Endothelial cell of umbilical vein (primary cell): ENCODE measurements around the gene TSNAX. TPM values are rescaled to one million over a fixed set of nuclear protein-coding genes. Genes with fewer than 3 reads are reported as not detected.

Experiments
- BruUV-seq: library from RNA; stranded (reverse); fragments of 400-500 nt; replicated peaks from 2 replicates; lab custom pipeline; 2021; lab: Mats Ljungman, UMichigan
- CTCF ChIA-PET: fragments of 300-600, 350-600 bp; sonication (Branson Sonifier 250); formaldehyde crosslinking; loops from one replicate; lab custom pipeline; 2021; ENCODE audit warnings: antibody characterized with exemption, inconsistent platforms; lab: Charles Lee
- POLR2A ChIA-PET: fragments of 300-600, 350-600 bp; sonication (Branson Sonifier 250); formaldehyde crosslinking; loops from one replicate; lab custom pipeline; 2021; ENCODE audit warnings: antibody characterized with exemption, inconsistent platforms; lab: Charles Lee
- DNase-seq: peaks from one replicate; pipeline ENCODE4 v3.0.0-alpha.2; 2011; ENCODE audit warnings: low read depth, low spot score
- FAIRE-seq: peaks from 2 replicates; lab custom pipeline; 2011; peaks lifted over from hg19 to GRCh38; lab: Jason Lieb, UNC
- H2AFZ ChIP-seq: 2 replicates; pipeline ENCODE4 v1.6.0; 2012; ENCODE audit warnings: low read depth, low read length, control low read depth, inconsistent platforms
- H3K27ac ChIP-seq: 2 replicates; pipeline ENCODE4 v1.5.1; 2011; ENCODE audit warnings: low read depth, mild to moderate bottlenecking, control low read depth, low read length, moderate library complexity; ENCODE audit not compliant: insufficient read depth
- H3K27me3 ChIP-seq, 2 experiments: 2 replicates each; pipeline versions ENCODE4 v1.6.0 to v1.6.1; 2011; ENCODE audit warnings: low read length in 2 of 2, mixed read lengths in 1 of 2; ENCODE audit not compliant: control insufficient read depth in 2 of 2, insufficient read depth in 2 of 2
- H3K36me3 ChIP-seq, 2 experiments: 2 replicates in 1 of 2; 3 replicates in 1 of 2; pipeline ENCODE4 v1.5.1; 2011; ENCODE audit warnings: low read length in 2 of 2, mild to moderate bottlenecking in 1 of 2, moderate library complexity in 1 of 2; ENCODE audit not compliant: control insufficient read depth in 2 of 2, insufficient read depth in 2 of 2; ENCODE audit errors: extremely low read depth in 1 of 2
- H3K4me1 ChIP-seq: 3 replicates; pipeline ENCODE4 v1.5.1; 2011; ENCODE audit warnings: mild to moderate bottlenecking, low read length; ENCODE audit not compliant: control insufficient read depth, insufficient read depth; ENCODE audit errors: extremely low read depth
- H3K4me2 ChIP-seq: 2 replicates; pipeline ENCODE4 v1.6.1; 2011; ENCODE audit warnings: low read length, control low read depth, mixed read lengths; ENCODE audit not compliant: insufficient read depth
- H3K4me3 ChIP-seq, 3 experiments: fragments of 200-600 bp in 1 of 3; sonication (generic), shearing (Covaris generic) in 1 of 3; replicated peaks in 1 of 3; 2 replicates each; pipeline ENCODE4 v1.5.1; 2011 to 2016; ENCODE audit warnings: control low read depth in 3 of 3, low read length in 3 of 3, mild to moderate bottlenecking in 2 of 3, inconsistent platforms in 1 of 3, low read depth in 1 of 3, moderate library complexity in 1 of 3; ENCODE audit not compliant: insufficient read depth in 1 of 3
- H3K79me2 ChIP-seq: 2 replicates; pipeline ENCODE4 v1.6.0; 2012; ENCODE audit warnings: low read length, inconsistent platforms; ENCODE audit not compliant: control insufficient read depth, insufficient read depth
- H3K9ac ChIP-seq: replicated peaks from 2 replicates; pipeline ENCODE3; 2011; ENCODE audit warnings: low read length, control low read depth; ENCODE audit not compliant: insufficient read depth; ENCODE audit errors: extremely low read depth
- H3K9me1 ChIP-seq: replicated peaks from 3 replicates; pipeline ENCODE4 v1.6.0; 2011; ENCODE audit warnings: mild to moderate bottlenecking, low read length; ENCODE audit not compliant: control insufficient read depth, insufficient read depth; ENCODE audit errors: extremely low read depth
- H3K9me3 ChIP-seq: replicated peaks from 2 replicates; pipeline ENCODE4 v1.5.1; 2012; ENCODE audit warnings: low read length, inconsistent platforms; ENCODE audit not compliant: control insufficient read depth, insufficient read depth
- H4K20me1 ChIP-seq: replicated peaks from 2 replicates; pipeline ENCODE3; 2011; ENCODE audit warnings: mild to moderate bottlenecking, low read length; ENCODE audit not compliant: control insufficient read depth, insufficient read depth; ENCODE audit errors: extremely low read depth
- EZH2 ChIP-seq: IDR thresholded peaks from 2 replicates; pipeline ENCODE4 v1.6.1; 2012; ENCODE audit warnings: borderline replicate concordance, low read depth, mild to moderate bottlenecking, moderate library complexity, low read length, inconsistent platforms; ENCODE audit not compliant: severe bottlenecking
- FOS ChIP-seq: IDR thresholded peaks from 2 replicates; pipeline ENCODE4 v1.6.1; 2011; ENCODE audit warnings: mild to moderate bottlenecking, low read length, moderate library complexity, borderline replicate concordance; ENCODE audit not compliant: insufficient read depth
- GATA2 ChIP-seq: IDR thresholded peaks from 2 replicates; pipeline ENCODE4 v1.7.0; 2011; ENCODE audit warnings: low read depth, mild to moderate bottlenecking, moderate library complexity, mixed read lengths, low read length; ENCODE audit not compliant: insufficient read length, insufficient read depth
- JUN ChIP-seq: IDR thresholded peaks from 2 replicates; pipeline ENCODE4 v1.6.1; 2011; ENCODE audit warnings: borderline replicate concordance, low read depth; ENCODE audit not compliant: insufficient read length, insufficient read depth
- MYC ChIP-seq: IDR thresholded peaks from one replicate; pipeline ENCODE4 v1.6.1; 2011; ENCODE audit warnings: mild to moderate bottlenecking, low read depth, low read length
- POLR2A ChIP-seq: IDR thresholded peaks from 2 replicates; pipeline ENCODE4 v1.6.1; 2012; ENCODE audit warnings: low read depth, mild to moderate bottlenecking, control low read depth, low read length
- POLR2AphosphoS5 ChIP-seq: IDR thresholded peaks from 2 replicates; pipeline ENCODE4 v1.6.1; 2012; ENCODE audit warnings: low read depth, mild to moderate bottlenecking, control low read depth, low read length, moderate library complexity; ENCODE audit not compliant: insufficient read depth
- dilution Hi-C: fragments of 300-500 bp; cut with MboI; formaldehyde crosslinking; loops from one replicate; pipeline ENCODE4 v1.15.0; 2019; ENCODE audit warnings: low sequenced_read_pairs; ENCODE audit not compliant: extremely low pct_ligation_motif_present
- intact Hi-C: fragments of 100-400 bp; cut with micrococcal nuclease; formaldehyde crosslinking; loops from one replicate; pipeline ENCODE4 v1.10.0; 2022
- polyA plus RNA-seq, 4 experiments: library from polyadenylated mRNA; depleted of rRNA in 3 of 4; stranded (reverse) in 3 of 4; unstranded in 1 of 4; fragments of >200 nt; gene quantifications; 2 replicates each; pipeline versions ENCODE4 v1.2.1 to v1.2.3, GENCODE V29; 2011 to 2012; ENCODE audit warnings: missing spikeins in 1 of 4
- total RNA-seq: library from RNA; stranded (reverse); gene quantifications from 2 replicates; pipeline ENCODE4 v1.2.3, GENCODE V29; 2021
- TF ChIP-seq, protein P1 (sequence below), 2 donors: IDR thresholded peaks; 1 replicate in 1 of 2; 2 replicates in 1 of 2; pipeline ENCODE4 v1.5.1; 2011; ENCODE audit warnings: low read length in 2 of 2, mild to moderate bottlenecking in 2 of 2, moderate library complexity in 2 of 2, control low read depth in 1 of 2, inconsistent platforms in 1 of 2, low read depth in 1 of 2; ENCODE audit not compliant: insufficient read depth in 1 of 2; ENCODE audit errors: extremely low read depth in 1 of 2
- TF ChIP-seq, protein P2 (sequence below): IDR thresholded peaks from 2 replicates; pipeline ENCODE4 v1.6.1; 2011; ENCODE audit not compliant: insufficient read depth, insufficient read length

Gene TSNAX
- total and polyA plus RNA-seq, 2 donors (not counting 3 experiments of a cell fraction or from before 2014, with no cell fraction given): 6.3 to 26.3 TPM

DNA sequence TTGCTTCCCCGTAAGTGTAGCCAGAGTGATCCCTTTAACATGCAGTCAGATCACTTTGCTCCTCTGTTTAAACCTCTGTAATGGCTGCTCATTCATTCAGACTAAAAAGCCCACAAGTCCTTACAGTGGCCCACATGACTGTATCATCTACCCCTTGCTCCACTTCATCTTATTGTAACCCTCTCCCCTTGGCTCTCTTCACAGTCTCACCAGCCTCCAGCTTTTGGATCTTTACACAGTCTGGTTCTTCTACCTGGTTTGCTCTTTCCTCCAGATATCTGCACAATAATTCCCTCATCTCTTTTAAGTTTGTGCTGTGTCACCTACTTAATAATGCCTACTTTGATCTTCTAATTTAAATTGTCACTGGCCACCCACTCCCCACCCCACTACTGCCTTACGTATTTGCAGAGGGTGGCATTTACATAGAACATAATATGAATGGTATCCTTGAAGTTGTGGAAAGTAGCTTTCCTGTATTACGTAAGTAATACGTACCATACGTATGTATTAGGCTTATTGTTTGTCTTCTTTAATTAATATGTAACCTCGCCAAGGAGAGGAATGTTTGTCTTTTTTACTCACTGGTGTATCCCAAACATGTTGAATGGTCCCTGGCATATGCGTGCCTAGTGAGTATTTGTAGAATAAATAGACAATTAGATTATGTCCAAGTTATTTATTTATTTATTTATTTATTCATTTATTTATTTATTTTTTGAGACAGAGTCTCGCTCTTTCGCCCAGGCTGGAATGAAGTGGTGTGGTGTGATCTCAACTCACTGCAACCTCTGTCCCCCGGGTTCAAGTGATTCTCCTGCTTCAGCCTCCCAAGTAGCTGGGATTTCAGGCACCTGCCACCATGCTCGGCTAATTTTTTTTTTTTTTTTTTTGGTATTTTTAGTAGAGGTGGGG lies 48.6 kb downstream of the TSNAX start:
- TF ChIP-seq, protein P1, sequence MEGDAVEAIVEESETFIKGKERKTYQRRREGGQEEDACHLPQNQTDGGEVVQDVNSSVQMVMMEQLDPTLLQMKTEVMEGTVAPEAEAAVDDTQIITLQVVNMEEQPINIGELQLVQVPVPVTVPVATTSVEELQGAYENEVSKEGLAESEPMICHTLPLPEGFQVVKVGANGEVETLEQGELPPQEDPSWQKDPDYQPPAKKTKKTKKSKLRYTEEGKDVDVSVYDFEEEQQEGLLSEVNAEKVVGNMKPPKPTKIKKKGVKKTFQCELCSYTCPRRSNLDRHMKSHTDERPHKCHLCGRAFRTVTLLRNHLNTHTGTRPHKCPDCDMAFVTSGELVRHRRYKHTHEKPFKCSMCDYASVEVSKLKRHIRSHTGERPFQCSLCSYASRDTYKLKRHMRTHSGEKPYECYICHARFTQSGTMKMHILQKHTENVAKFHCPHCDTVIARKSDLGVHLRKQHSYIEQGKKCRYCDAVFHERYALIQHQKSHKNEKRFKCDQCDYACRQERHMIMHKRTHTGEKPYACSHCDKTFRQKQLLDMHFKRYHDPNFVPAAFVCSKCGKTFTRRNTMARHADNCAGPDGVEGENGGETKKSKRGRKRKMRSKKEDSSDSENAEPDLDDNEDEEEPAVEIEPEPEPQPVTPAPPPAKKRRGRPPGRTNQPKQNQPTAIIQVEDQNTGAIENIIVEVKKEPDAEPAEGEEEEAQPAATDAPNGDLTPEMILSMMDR (IDR thresholded peaks at IDR 0.05; ENCODE audit: extremely low read depth in 1 of 2, insufficient read depth in 1 of 2, low read depth in 1 of 2, low read length in 2 of 2): no peak
- TF ChIP-seq POLR2A (no peak), POLR2AphosphoS5 (no peak), GATA2 (no peak), FOS (no peak), MYC (no peak), JUN (no peak), EZH2 (no peak)
- TF ChIP-seq, protein P2, sequence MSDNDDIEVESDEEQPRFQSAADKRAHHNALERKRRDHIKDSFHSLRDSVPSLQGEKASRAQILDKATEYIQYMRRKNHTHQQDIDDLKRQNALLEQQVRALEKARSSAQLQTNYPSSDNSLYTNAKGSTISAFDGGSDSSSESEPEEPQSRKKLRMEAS: no peak
- no TSS peak for BruUV-seq
- H3K9me1 ChIP-seq: no peaks in the 10 kb centered on the region
- FAIRE-seq (no peak), DNase-seq (no peak)
- H3K4me1 ChIP-seq: peaks cover 6% of the 10 kb centered on the region
- dilution Hi-C loops: no loop called here
- no peak overlapping the region for H3K4me2 ChIP-seq
- no peaks in the 10 kb centered on the region for H3K27me3 ChIP-seq
- H3K9me3 ChIP-seq: no peaks in the 10 kb centered on the region
- no peaks in the 10 kb centered on the region for H3K36me3 ChIP-seq
- no peak overlapping the region for H3K4me3 ChIP-seq
- intact Hi-C loops: no loop called here
- H3K27ac ChIP-seq: no peak overlapping the region
- H4K20me1 ChIP-seq: no peaks in the 10 kb centered on the region
- ChIA-PET CTCF (no interaction called here), POLR2A (no interaction called here)
- no peak overlapping the region for H3K9ac ChIP-seq
- H3K79me2 ChIP-seq: no peaks in the 10 kb centered on the region
- H2AFZ ChIP-seq: no peak overlapping the region
